HEK293T (cell line): Measurements from ENCODE around the gene TCEAL1.

ENCODE experiments used
- CTCF ChIA-PET: fragments of 350-600 bp; formaldehyde crosslinking; extraction: SDS; loops from one replicate; lab custom pipeline; 2021; ENCODE audit warnings: antibody characterized with exemption, inconsistent platforms; lab: Yijun Ruan, JAX
- POLR2A ChIA-PET: fragments of 350-600 bp; formaldehyde crosslinking; extraction: SDS; loops from one replicate; lab custom pipeline; 2020; ENCODE audit warnings: antibody characterized with exemption, inconsistent platforms; lab: Yijun Ruan, JAX
- DNase-seq: peaks from one replicate; pipeline ENCODE4 v3.0.0; 2012; ENCODE audit warnings: mixed read lengths; ENCODE audit errors: extremely low spot score
- ARNT ChIP-seq: fragments of 450-650 bp; IDR thresholded peaks from 2 replicates; pipeline ENCODE4 v1.6.1; 2017; ENCODE audit warnings: mild to moderate bottlenecking
- BHLHE40 ChIP-seq: fragments of 450-650 bp; IDR thresholded peaks from 2 replicates; pipeline ENCODE4 v1.6.1; 2016; ENCODE audit warnings: mild to moderate bottlenecking, moderate library complexity, borderline replicate concordance
- CTBP1 ChIP-seq: fragments of 450-650 bp; IDR thresholded peaks from 2 replicates; pipeline ENCODE4 v1.6.1; 2016; ENCODE audit warnings: borderline replicate concordance
- ELF4 ChIP-seq: fragments of 450-650 bp; IDR thresholded peaks from 2 replicates; pipeline ENCODE4 v1.6.1; 2017; ENCODE audit warnings: antibody characterized with exemption
- FOXA1 ChIP-seq: fragments of 450-650 bp; IDR thresholded peaks from 2 replicates; pipeline ENCODE4 v1.6.1; 2016; ENCODE audit warnings: mild to moderate bottlenecking
- FOXK2 ChIP-seq: fragments of 450-650 bp; IDR thresholded peaks from 2 replicates; pipeline ENCODE4 v1.6.1; 2016; ENCODE audit warnings: mild to moderate bottlenecking
- FOXM1 ChIP-seq: fragments of 450-650 bp; IDR thresholded peaks from 2 replicates; pipeline ENCODE4 v1.6.1; 2017; ENCODE audit warnings: mild to moderate bottlenecking, borderline replicate concordance
- HDGF ChIP-seq: fragments of 450-650 bp; IDR thresholded peaks from 2 replicates; pipeline ENCODE4 v1.6.1; 2017; ENCODE audit warnings: antibody characterized with exemption, borderline replicate concordance
- L3MBTL2 ChIP-seq: fragments of 450-650 bp; conservative IDR thresholded peaks from 2 replicates; pipeline ENCODE4 v1.6.1; 2016; ENCODE audit warnings: mild to moderate bottlenecking
- LEF1 ChIP-seq: fragments of 450-650 bp; IDR thresholded peaks from 2 replicates; pipeline ENCODE4 v1.6.1; 2017; ENCODE audit warnings: mild to moderate bottlenecking, borderline replicate concordance
- NFRKB ChIP-seq: fragments of 450-650 bp; IDR thresholded peaks from 2 replicates; pipeline ENCODE4 v1.6.1; 2016; ENCODE audit warnings: mild to moderate bottlenecking, moderate library complexity
- SP1 ChIP-seq: fragments of 450-650 bp; IDR thresholded peaks from 2 replicates; pipeline ENCODE4 v1.6.1; 2017
- SUZ12 ChIP-seq: fragments of 450-650 bp; IDR thresholded peaks from 2 replicates; pipeline ENCODE4 v1.6.1; 2016; ENCODE audit warnings: mild to moderate bottlenecking
- TARDBP ChIP-seq: fragments of 450-650 bp; IDR thresholded peaks from 2 replicates; pipeline ENCODE4 v1.6.1; 2016
- ZNF384 ChIP-seq: fragments of 450-650 bp; IDR thresholded peaks from 2 replicates; pipeline ENCODE4 v1.6.1; 2016
- TF ChIP-seq, protein P1 (sequence below): fragments of 450-650 bp; IDR thresholded peaks from 2 replicates; pipeline ENCODE4 v1.6.1; 2016

TCEAL1 gene

DNA sequence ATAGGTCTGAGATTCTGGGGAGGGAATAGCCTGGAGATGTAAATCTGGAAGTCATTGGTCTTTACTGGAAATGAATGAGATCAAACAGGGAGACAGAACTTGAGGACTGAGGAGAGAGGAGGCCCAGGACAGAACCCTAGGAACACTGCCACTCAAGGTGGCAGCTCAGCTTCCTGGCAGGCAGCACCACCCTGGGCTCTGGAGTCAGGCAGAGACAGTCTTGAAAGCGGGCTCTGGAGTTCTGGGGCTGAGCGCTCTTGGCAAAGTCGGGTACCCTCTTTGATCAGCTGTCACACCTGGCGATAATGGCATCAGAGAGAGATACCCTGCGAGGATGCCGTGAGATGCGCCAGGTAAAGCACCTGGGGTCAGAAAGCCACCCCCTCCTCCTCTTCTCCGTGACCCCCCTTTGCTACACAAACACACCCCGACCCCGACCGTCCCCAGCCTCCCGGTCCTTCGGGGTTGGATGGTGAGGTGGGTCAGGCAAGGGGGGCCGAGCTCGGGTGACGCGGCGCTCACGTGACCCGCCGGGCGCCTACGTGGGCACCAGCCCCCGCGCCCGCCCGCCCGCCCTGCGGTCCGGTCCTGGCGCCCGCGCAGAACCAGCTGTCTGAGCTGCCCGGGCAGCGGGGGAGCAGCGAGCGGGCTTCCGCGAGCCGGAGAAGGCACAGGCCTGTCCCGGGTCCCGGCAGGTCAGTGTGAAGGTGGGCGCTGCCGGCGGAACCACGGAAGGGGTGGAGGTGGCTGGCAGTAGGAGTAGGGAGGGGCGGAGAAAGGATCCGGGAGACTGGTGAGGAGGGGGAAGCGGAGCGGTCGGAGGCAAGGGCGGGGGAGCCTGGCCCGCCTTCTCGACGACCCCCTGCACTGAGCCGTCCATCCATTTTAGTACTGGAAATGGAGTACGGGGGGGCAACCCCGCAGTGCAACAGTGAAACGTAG is 21.1 kb upstream of the TCEAL1 start, which contains the start of gene TCEAL3:
TCEAL3 (plus strand) TSS at position 600 of the 942 bp plus-strand sequence. CDS start 1,102 bp downstream, outside the sequence.
- POLR2A ChIA-PET: no interaction called here
- CTCF ChIA-PET: no interaction called here
- TF ChIP-seq BHLHE40: no peak
- no peak for TF ChIP-seq HDGF
- TF ChIP-seq ARNT: no peak
- TF ChIP-seq TARDBP: no peak
- no peak for TF ChIP-seq L3MBTL2
- no peak for TF ChIP-seq ZNF384
- no peak for TF ChIP-seq FOXK2
- TF ChIP-seq FOXA1: no peak
- TF ChIP-seq SUZ12: no peak
- no peak for TF ChIP-seq NFRKB
- TF ChIP-seq LEF1: no peak
- TF ChIP-seq, protein P1, sequence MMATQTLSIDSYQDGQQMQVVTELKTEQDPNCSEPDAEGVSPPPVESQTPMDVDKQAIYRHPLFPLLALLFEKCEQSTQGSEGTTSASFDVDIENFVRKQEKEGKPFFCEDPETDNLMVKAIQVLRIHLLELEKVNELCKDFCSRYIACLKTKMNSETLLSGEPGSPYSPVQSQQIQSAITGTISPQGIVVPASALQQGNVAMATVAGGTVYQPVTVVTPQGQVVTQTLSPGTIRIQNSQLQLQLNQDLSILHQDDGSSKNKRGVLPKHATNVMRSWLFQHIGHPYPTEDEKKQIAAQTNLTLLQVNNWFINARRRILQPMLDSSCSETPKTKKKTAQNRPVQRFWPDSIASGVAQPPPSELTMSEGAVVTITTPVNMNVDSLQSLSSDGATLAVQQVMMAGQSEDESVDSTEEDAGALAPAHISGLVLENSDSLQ: no peak
- no peak for TF ChIP-seq CTBP1
- no peak for TF ChIP-seq FOXM1
- no peak for TF ChIP-seq SP1
- TF ChIP-seq ELF4: no peak
- DNase-seq: no peak

DNA sequence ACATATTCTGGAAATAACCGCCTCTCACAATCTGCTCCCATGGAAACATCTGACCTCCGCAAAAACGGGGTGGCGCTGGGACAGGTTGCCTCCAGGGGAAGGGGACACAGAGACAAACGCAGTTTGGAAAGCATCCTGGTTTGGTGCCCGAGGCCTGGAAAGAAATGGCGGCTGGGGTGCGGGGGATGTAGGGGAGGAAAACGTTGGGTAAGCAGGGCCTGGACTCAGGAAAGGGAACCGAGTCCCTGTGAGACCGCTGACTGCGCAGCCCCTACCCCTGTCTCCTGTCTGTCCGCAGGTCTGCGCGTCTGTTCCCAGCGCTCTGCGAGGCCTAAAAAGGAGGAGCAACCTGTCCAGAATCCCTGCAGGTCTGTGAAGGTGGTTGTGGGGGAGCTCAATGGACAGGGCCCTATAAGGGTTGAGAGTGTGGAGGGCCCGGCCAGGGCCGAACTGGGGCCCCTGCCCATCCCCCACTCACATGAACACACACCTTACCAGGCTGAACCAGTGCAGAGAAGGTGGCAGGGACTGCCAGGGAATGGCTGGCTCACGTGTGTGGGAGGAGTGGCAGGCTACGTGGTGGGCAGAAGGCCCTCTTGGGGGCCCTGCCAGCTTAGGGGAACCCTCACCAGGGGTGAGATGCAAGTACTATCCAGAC is 20.3 kb upstream of the TCEAL1 start:
- TF ChIP-seq TARDBP (no peak), FOXM1 (no peak), L3MBTL2 (no peak), FOXA1 (no peak), CTBP1 (no peak), FOXK2 (no peak), BHLHE40 (no peak), SUZ12 (no peak), ZNF384 (no peak), SP1 (no peak), HDGF (no peak), ELF4 (no peak), NFRKB (no peak), ARNT (no peak)
- TF ChIP-seq, protein P1: no peak
- no peak for DNase-seq
- CTCF ChIA-PET: no interaction called here
- POLR2A ChIA-PET: interaction anchor here (1.2 kb wide), 1 partner anchor 20 kb away, joined by 3 read pairs; the partner anchor contains the start of gene TCEAL1

DNA sequence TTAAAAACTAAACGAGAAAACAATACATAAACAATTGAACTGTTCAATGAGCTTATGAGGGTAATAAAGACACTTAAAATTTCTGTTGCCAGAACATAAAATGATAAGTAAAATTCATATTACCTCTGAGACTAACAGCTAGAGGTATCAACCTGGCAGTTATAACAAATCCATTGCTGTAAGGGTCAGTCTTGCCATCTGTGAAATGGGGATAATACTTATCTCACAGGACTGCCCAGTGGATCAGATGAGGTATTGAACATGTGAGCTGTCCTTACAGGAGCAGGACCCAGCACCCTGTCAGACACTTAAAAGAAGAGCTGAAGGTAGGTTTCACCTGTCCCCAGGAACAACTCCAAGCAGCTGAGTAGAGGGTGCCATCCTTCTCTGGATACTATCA is 18.5 kb upstream of the TCEAL1 start:
- TF ChIP-seq FOXM1 (no peak), TARDBP (no peak), FOXK2 (no peak), SP1 (no peak)
- ChIA-PET CTCF (interaction anchor here (0.7 kb wide), 1 partner anchor 20 kb away, joined by 3 read pairs; no protein-coding TSS in a partner anchor), POLR2A (interaction anchor here (1.0 kb wide), 1 partner anchor 19 kb away, joined by 7 read pairs; the partner anchor contains the start of gene TCEAL1)
- no peak for DNase-seq

DNA sequence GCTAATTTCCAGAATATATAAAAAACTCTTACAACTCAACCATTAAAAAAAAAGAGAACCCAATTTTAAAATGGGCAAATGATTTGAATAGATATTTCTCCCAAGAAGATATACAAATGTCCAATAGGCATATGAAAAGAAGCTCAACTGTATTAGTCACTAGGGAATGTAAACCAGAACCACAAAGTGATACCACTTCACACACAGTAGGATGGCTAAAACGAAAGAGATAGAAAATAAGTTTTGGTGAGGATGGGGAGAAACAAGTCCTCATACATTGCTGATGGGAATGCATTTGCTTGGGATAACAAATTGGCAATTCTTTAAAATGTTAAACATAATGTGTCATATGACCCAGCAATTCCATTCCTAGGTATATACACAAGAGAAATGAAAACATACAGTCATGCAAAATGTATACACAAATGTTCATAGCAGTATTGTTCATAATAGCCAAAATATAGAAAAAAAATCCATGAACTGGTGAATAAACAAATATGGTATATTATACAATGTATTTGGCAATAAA is 15.3 kb upstream of the TCEAL1 start:
- DNase-seq: no peak
- ChIA-PET CTCF (interaction anchor here (0.6 kb wide), 1 partner anchor 318 kb away, joined by 3 read pairs; no protein-coding TSS in a partner anchor), POLR2A (interaction anchor here (0.6 kb wide), 1 partner anchor 17 kb away, joined by 3 read pairs; no protein-coding TSS in a partner anchor)
- TF ChIP-seq, protein P1: no peak
- no peak for TF ChIP-seq LEF1

DNA sequence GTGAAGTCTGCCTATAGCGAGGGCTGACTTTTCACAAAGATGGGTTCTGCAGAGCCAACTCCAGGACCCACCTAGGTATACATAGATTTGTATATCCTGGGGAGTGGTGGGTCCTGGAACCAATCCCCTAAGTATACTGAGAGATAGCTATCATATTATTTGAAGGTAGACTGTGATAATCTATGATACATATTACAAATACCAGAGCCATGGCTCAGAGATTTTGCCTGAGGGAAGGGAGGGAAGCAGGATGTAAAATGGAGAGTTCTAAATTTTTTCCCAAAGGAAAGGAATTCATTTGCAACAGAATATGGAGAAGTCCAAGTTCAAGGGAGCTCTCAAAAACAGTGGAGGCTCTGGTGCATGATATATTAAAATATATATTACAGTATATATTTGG is 13.8 kb upstream of the TCEAL1 start:
- POLR2A ChIA-PET: interaction anchor here (0.8 to 2.1 kb wide), 2 partner anchors 15 to 72 kb away, joined by 3 to 12 read pairs; no protein-coding TSS in a partner anchor
- no peak for DNase-seq
- TF ChIP-seq, protein P1: no peak
- TF ChIP-seq BHLHE40 (no peak), NFRKB (no peak), LEF1 (no peak), ZNF384 (no peak)
- CTCF ChIA-PET: no interaction called here
